Activated CD4-positive, alpha-beta T cell treated with anti-CD3 and anti-CD28 coated beads, Interleukin-2, amount 50 U/mL, for 48 hours (primary cell): ENCODE results near the gene HEY2.
"Not testable (repeated sequence)": the region's sequence is repeated elsewhere in the genome, so short reads cannot be mapped to it uniquely, and the experiment has no call there.

Experiments used
- DNase-seq, 2 experiments: peaks; one replicate each; pipeline ENCODE4 v3.0.0-alpha.2; 2020

Gene HEY2

DNA sequence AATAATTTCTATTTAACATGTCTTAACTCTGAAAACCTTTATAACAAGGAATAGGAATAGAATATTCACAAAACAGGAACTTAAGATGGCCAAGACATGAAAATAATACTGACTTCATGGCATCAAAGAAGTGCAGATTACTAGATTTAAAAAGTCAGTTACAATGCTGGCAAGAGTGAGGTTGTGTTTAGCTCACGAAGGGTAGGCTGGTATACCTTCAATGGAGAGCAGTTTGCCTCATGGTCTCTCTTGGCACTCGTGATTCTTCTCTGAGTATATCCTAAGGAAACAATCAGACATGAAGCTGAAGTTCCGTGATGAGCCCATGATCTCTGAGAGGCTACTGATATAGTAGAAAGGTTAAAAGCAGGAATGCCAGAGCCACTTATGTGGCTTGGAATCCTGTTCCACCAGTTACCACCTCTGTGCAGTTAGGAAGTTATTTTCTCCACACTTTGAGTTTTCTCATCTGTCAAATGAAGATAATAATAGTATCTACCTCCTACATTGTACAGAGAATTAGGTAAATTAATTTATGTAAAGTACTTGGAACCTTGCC, 48.5 kb downstream of the HEY2 start:
- DNase-seq: no peak

DNA sequence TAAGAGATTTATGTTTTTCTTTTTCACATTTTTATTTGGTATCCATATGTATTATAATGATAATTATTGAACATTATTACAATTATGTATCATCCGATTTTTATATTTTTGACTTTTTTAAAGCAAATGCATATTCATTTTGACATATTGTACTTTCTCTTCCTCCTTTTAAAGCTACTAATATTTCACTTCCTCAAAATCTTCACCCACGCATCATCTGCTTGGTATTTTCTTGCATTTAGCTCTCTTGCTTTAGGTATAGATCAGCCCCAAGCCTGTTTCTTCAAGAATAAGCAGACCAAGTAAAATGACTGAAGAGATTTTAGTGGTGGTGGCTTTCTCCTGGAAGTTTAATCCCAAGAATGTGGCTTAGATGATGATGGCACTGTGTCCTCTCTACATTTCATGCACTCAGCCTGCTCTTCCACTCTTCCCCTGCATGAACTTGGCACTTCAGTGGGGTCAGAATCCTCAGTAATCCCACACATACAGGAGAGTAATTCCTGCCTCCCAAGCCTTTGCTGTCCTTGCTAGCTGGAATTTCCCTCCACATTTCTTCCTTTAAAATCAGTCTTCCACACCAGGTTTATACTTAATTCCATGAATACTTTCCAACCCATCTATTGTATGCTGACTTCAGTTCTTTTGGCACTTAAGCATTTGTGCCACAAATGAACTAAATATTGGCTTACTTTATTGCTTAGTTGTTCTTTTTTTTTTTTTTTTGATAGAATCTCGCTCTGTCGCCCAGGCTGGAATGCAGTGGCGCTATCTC, 49.5 kb downstream of the HEY2 start:
- no peak for DNase-seq

DNA sequence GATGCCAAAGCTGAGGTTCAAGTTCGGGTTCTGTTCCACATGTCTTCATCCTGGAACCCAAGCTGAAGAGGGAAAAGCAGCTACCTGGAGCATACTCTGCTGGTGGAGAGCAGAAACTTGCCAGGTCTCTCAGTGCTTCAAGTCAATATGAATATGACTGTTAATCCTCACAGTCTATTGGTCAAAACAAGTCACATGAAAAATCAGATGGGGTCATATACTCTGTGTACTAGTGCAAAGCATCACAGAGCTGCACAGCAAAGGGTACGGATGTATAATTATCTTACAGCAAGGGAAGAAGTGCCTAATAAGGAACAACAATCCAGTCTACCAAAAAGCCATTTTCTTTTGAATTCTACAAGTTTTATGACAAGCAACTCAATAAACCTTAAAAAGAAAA, 53.0 kb downstream of the HEY2 start:
- no peak for DNase-seq

DNA sequence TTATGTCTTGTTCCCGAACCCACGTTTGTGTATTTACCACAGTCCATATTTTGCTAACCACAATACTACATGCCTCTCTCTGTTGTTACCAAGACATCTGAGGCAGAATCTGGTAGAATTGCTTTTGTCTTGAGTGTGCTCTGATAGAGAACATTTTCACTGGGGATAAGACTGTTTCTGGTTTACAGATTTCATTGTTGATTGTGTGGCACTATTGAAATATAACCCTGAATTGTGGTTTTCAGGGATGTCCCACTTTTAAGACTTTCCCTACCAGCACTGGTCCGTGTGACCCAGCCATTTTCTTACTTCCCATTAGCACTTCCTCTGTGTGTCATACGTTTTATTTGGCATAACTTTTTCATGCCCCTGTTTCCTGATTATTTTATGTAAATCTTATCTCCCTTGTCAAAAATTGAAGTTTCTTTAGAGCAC, 53.5 kb downstream of the HEY2 start:
- DNase-seq: no peak

DNA sequence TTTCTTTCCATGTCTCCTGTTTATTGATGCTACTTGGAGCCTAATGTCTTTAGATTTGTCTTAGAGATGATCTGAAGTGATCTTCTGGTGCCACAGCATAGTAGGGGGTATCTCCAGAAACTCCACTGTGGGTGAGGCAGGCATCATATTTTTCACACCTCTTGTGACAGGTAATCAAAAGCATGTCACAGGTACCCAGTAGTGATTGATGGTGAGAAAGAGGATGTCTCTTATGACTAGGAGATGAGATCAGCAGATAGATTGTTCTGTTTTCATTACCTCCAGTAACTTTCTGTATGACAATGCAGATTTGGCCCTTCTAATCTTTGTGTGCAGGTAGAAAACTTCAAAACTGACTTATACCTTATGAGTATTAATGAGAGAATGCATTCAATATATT, 54.8 kb downstream of the HEY2 start:
- DNase-seq: peak in 1 of 2 experiments; percentile 28

DNA sequence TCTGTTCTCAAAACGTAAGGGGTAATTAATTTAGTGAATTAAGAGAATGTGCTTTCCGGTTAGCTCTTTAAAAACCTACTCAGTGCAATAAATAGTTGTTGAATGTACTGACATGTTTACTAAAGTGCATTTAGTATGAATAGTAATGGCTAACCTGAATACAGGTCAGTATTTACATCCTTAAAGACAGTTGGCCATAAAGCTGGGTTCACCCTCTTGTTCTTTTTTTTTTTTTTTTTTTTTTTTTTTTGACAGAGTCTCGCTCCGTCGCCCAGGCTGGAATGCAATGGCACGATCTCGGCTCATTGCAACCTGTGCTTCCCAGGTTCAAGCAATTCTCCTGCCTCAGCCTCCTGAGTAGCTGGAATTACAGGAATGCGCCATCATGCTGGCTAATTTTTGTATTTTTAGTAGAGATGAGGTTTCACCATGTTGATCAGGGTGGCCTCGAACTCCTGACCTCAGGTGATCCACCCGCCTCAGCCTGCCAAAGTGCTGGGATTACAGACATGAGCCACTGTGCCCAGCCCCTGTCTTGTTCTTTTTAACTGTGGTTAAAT, 55.5 kb downstream of the HEY2 start:
- DNase-seq: not testable (repeated sequence)

DNA sequence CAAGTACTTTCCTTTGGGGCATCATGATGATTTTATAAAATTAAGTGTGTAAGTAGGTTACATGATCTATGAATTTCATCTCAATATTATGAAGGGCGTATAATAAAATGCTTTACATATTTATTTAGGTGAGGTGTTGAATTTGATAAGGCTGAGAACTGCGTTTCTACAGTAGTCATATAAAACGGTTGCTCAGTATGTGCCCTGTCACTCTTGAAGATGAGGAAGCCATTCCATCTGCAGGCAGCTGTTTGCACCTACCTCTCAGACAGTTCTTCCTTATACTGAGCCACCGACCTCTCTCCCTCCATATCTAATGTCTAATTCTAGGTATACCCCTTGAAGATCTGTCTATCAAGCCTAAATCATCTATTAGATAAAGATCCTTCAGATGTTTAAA, 57.4 kb downstream of the HEY2 start:
- no peak for DNase-seq

DNA sequence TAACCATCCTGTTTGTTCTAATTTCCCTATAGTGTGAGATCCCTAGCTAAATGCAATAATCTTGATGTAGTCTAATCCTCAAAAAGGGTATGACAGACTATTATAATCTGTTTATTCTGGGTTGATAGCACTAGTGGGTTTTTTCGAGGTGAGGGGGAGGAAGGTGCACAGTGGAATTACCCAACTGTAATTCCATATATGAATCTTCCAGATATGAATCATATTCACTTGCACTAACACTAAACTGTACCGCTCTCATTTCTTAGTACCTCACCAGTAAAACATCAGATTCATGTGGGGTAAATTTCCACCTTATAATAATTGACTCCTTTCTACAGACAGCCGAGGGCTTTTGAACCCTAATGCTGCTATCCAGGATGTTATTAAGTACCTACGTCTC, 57.9 kb downstream of the HEY2 start:
- DNase-seq: no peak

DNA sequence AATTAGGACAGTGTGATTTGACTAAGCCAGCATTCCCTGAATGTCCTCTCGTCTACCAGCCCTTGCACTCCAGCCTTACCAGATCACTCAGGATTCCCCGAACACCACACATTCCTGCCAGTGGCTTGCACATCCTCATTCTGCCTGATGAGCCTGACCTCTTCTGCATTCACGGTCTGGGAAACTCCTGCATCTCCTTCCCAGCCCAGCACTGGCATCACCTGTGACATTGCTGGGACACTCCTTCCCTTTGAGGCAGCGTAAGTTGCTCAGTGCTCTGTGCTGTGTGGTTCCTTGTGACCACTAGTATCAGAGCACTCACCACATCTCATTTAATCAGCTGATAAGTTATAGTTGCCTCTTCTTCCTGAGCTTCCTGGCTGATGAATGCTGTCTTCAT, 58.6 kb downstream of the HEY2 start:
- no peak for DNase-seq

DNA sequence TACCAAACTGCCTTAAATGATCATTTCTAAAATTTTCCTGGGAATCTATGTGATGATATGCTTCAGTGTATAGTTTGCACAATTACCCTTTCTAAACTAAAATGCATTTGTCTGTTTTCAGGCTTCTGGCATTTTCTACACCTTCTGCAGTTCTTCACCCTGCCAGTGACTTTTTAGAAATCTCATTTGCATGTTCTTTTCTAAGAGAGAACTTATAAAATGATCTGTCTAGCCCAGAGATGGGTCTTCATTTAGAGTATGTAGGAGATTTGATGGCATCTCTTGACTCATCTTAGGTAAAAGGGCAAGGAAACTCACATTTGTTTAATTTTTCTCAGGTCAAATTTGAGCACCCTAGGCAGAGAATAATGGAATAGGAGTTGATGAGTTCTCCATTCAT, 59.2 kb downstream of the HEY2 start:
- DNase-seq: no peak

DNA sequence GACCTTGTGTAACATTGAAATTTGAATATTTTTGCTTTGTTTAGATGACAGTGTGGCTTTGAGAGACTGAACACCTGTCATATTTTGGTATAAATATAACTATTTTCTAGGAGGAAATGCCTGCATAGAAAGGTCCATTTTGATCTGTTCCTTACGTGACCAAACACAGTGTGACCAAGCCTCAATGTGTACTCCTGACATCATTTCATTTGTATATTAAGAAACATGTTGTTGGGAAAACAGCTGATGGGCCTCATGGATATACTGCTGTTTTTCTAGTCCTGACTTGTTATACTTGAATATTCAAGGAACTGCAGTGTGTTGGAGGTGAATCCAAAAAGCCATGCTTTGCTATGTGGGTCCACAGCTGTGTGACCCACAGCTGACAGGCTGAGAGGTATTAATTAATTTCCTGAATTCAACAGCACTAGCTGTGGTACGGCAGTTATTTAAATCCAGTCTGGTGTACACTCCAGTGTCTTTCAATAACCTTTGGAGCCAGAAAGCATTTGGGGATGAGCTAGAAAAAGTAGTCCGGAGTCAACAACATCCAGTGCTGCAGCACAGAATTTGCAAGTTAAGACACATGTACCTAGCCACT, 60.2 kb downstream of the HEY2 start:
- DNase-seq: no peak

DNA sequence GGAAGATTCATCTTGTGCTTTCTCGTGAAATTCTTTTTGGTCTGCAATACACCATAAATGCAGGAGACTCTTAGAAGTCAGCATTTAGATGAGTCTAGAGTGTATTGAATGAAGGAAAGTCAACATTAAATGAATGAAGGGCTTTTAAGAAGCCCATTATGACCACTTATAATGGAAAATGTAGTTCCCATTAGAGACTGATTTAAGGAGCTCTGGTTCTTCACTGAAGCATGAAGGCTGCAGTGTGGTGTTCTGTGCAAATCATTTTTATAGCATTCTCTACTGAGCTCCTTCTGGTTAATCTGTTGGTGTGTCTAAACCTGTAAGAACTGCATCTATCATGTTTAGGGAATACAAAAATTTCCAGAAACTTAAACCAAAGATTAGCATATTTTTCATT, 61.0 kb downstream of the HEY2 start:
- DNase-seq: no peak
